Astrocyte of the spinal cord (primary cell): ENCODE measurements around the gene NDUFS4.
"Not testable (repeated sequence)": the region's sequence is repeated elsewhere in the genome, so short reads cannot be mapped to it uniquely, and the experiment has no call there.

Experiments used
- DNase-seq: peaks from one replicate; pipeline ENCODE4 v3.0.0; 2011; ENCODE audit warnings: low read depth, low spot score
- H3K4me3 ChIP-seq: 2 replicates; pipeline ENCODE4 v1.5.1; 2011; ENCODE audit warnings: low read depth, mild to moderate bottlenecking, low read length, moderate library complexity
- in situ Hi-C: cut with HindIII; loops from 2 replicates; pipeline ENCODE4 v1.10.0; 2017; ENCODE audit warnings: low sequenced_read_pairs
- TF ChIP-seq, protein P1 (sequence below): IDR thresholded peaks from 2 replicates; pipeline ENCODE4 v1.5.1; 2012; ENCODE audit warnings: low read depth, mild to moderate bottlenecking, low read length, inconsistent platforms

NDUFS4 gene

DNA sequence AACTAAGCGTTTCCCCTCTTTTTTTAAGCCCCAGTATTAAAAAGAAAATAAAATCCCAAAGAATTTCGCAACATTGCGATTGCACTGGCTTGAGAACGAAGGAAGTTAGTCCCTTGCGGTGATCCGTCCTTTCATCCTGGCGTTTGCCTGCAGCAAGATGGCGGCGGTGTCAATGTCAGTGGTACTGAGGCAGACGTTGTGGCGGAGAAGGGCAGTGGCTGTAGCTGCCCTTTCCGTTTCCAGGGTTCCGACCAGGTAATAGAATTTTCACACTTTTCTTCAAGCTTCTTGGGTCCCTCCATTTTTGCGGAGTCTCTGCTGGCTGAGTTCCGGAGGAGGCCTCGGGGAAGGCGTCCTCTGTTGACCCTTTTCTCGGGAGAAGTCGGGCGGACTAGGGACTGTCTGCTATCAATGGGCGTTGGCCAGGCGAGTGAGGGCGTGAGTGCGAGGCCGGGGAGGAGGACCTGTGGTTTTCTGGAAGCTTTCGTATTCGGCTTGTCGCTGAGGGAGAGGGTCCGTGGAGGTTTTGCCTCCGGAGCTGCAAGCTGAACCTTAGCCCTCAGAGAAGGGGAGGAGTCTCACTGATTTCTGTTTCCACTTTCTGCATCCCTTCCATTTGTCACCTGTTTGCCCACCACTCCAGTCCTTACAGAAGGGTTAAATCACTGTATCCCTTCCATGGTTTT is at the start of gene NDUFS4:
Gene NDUFS4 (plus strand): TSS at position 134 of the 686 bp plus-strand sequence. CDS start 24 bp downstream, at position 158.
- TF ChIP-seq, protein P1, sequence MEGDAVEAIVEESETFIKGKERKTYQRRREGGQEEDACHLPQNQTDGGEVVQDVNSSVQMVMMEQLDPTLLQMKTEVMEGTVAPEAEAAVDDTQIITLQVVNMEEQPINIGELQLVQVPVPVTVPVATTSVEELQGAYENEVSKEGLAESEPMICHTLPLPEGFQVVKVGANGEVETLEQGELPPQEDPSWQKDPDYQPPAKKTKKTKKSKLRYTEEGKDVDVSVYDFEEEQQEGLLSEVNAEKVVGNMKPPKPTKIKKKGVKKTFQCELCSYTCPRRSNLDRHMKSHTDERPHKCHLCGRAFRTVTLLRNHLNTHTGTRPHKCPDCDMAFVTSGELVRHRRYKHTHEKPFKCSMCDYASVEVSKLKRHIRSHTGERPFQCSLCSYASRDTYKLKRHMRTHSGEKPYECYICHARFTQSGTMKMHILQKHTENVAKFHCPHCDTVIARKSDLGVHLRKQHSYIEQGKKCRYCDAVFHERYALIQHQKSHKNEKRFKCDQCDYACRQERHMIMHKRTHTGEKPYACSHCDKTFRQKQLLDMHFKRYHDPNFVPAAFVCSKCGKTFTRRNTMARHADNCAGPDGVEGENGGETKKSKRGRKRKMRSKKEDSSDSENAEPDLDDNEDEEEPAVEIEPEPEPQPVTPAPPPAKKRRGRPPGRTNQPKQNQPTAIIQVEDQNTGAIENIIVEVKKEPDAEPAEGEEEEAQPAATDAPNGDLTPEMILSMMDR: no peak

DNA sequence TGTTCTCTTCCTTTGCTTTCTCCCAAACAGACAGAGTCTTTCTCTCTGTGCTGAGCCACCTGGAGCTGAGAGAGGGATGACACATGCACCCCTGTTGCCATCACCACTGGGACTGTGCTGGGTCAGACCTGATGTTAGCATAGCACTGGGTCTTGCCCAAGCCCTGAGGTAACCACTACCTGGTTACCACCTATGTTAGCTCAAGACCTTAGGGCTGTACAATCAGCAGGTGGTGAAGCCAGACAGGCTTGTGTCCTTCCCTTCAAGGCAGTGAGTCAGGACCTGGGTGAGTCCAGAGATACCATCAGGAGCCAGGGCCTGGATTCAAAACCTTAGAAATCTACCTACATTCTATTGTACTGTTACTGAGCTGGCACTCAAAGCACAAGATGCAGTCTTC is 47.9 kb upstream of the NDUFS4 start:
- no peak for DNase-seq
- no peak overlapping the region for H3K4me3 ChIP-seq
- TF ChIP-seq, protein P1: no peak
- in situ Hi-C loops: no loop called here

More for the DNA sequence above, at the start of gene NDUFS4:
- in situ Hi-C loops: no loop called here
- H3K4me3 ChIP-seq: peak within 1 kb of the TSS; percentile 92
- DNase-seq: peak; percentile 91

DNA sequence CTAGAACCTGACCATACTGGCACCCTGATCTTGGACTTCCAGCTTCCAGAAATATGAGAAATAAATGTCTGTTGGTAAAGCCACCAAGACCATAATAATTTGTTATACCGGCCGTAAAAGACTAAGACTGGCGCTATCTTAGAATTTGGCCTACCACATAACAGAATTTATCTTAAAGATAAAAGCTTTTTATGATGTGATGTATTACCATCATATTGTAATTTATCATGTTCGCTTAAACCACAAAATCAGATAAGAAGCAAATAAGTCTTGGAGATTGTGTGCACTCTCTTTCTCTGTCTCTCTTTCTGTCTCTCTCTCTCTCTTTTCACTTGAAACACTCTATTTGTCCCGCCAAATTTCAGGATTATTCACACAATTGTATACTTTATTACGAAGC is 44.5 kb upstream of the NDUFS4 start:
- in situ Hi-C loops: no loop called here
- TF ChIP-seq, protein P1: no peak
- DNase-seq: no peak
- no peak overlapping the region for H3K4me3 ChIP-seq

DNA sequence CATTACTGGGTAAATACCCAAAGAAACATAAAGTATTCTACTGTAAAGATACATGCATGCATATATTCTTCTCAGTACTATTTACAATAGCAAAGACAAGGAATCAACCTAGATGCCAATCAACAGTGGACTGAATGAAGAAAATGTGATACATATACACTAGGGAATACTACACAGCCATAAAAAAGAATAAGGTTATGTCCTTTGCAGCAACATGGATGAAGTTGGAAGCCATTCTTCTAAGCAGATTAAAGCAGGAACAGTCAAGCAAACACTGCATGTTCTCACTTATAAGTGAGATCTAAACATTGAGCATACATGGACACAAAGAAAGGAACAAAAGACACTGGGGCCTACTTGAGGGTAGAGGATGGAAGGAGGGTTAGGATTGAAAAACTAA is 39.6 kb upstream of the NDUFS4 start:
- no peak for DNase-seq
- H3K4me3 ChIP-seq: no peak overlapping the region
- in situ Hi-C loops: no loop called here
- TF ChIP-seq, protein P1: no peak

DNA sequence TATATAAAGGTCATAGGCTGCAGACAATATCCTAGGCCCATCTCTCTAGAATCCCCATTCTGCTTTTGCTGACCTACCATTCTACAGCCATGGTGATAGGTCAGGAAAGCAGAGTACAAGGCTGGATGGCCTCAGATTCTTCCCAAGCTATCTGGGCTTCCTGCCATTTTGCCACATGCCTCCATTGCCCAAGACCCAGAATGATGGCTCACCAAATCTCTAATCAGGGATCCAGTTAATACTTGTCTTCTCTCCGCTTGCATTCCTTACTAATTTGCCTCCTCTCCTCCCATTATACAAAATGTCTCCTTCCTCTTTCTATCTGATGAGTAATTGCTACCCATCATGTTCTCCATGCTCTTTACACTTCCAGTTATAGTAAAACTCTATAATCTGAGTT is 22.7 kb upstream of the NDUFS4 start:
- no peak for DNase-seq
- no peak overlapping the region for H3K4me3 ChIP-seq
- in situ Hi-C loops: no loop called here
- TF ChIP-seq, protein P1: no peak

DNA sequence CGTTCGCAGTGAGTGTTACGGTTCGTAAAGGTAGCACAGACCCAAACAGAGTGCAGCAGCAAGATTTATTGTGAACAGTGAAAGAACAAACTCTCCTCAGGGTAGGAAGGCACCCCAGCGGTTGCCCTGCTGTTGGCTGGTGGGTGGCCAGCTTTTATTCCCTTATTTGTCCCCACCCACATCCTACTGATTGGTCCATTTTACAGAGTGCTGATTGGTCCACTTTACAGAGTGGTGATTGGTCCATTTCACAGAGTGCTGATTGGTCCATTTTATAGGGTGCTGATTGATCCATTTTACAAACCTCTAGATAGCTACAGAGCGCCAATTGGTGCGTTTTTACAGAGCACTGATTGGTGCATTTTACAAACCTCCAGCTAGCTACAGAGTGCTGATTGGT is 19.7 kb upstream of the NDUFS4 start:
- DNase-seq, in situ Hi-C loops, H3K4me3 ChIP-seq: not testable (repeated sequence)

DNA sequence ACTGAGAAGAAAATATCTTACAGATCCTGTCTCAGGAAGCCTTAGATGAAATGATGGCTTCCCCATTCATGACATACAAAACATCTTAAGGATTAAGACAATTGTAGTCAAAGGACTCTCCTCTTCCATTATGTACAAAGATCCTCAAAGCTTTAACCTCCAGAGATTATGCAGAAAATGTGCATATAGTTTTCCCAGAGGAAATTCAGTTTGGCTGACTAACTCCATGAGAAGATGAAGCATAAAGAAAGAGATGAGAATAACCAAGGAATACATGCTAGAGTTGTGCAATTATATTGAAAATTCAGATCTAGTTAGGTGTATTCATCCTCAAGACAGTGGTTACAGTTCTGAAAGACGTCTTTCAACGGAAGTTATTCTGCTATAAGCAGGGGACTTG is 18.6 kb upstream of the NDUFS4 start:
- no peak for DNase-seq
- in situ Hi-C loops: no loop called here
- TF ChIP-seq, protein P1: no peak
- H3K4me3 ChIP-seq: no peak overlapping the region
